H9 (cell line): Measurements from ENCODE around the gene AK9. TPM values are rescaled to one million over a fixed set of nuclear protein-coding genes. Genes with fewer than 3 reads are reported as not detected.

Experiments
- DNase-seq: peaks from one replicate; pipeline ENCODE4 v3.0.0-alpha.2; 2017
- H2AFZ ChIP-seq: one replicate; pipeline ENCODE4 v1.6.1; 2013; ENCODE audit warnings: mild to moderate bottlenecking, low read length, control low read depth, moderate library complexity
- H2AK5ac ChIP-seq: 2 replicates; pipeline ENCODE4 v1.6.1; 2013; ENCODE audit warnings: low read length, control low read depth, mixed read lengths; ENCODE audit not compliant: insufficient read length
- H2BK120ac ChIP-seq: one replicate; pipeline ENCODE4 v1.6.1; 2013; ENCODE audit warnings: low read depth, mild to moderate bottlenecking, low read length, control low read depth, inconsistent platforms; ENCODE audit not compliant: poor library complexity, severe bottlenecking
- H2BK12ac ChIP-seq: 2 replicates; pipeline ENCODE4 v1.6.1; 2013; ENCODE audit warnings: low read length, control low read depth, mixed read lengths, low read depth; ENCODE audit not compliant: insufficient read length
- H2BK15ac ChIP-seq: 2 replicates; pipeline ENCODE4 v1.6.1; 2013; ENCODE audit warnings: low read depth, low read length, control low read depth
- H2BK20ac ChIP-seq: one replicate; pipeline ENCODE4 v1.6.1; 2013; ENCODE audit warnings: low read depth, mild to moderate bottlenecking, low read length, control low read depth, inconsistent platforms; ENCODE audit not compliant: poor library complexity, severe bottlenecking
- H2BK5ac ChIP-seq: 2 replicates; pipeline ENCODE4 v1.6.1; 2013; ENCODE audit warnings: low read length, control low read depth, mixed read lengths; ENCODE audit not compliant: insufficient read length
- H3K14ac ChIP-seq: 2 replicates; pipeline ENCODE4 v1.6.1; 2013; ENCODE audit warnings: low read length, control low read depth; ENCODE audit not compliant: insufficient read depth
- H3K18ac ChIP-seq: 2 replicates; pipeline ENCODE4 v1.6.1; 2013; ENCODE audit warnings: low read depth, mild to moderate bottlenecking, mixed read lengths, low read length, control low read depth; ENCODE audit not compliant: insufficient read length
- H3K23ac ChIP-seq: 2 replicates; pipeline ENCODE4 v1.6.1; 2013; ENCODE audit warnings: low read length, control low read depth, mixed read lengths, low read depth; ENCODE audit not compliant: insufficient read length
- H3K23me2 ChIP-seq: 2 replicates; pipeline ENCODE4 v1.6.1; 2013; ENCODE audit warnings: low read depth, mild to moderate bottlenecking, mixed read lengths, low read length, control low read depth; ENCODE audit not compliant: insufficient read length, poor library complexity, severe bottlenecking
- H3K27ac ChIP-seq: 2 replicates; pipeline ENCODE4 v1.5.1; 2013; ENCODE audit warnings: low read length, control low read depth, mixed read lengths, low read depth; ENCODE audit not compliant: insufficient read length
- H3K27me3 ChIP-seq: 2 replicates; pipeline ENCODE4 v1.6.1; 2013; ENCODE audit warnings: low read length, control low read depth, inconsistent platforms; ENCODE audit not compliant: insufficient read depth
- H3K4ac ChIP-seq: 2 replicates; pipeline ENCODE4 v1.6.1; 2013; ENCODE audit warnings: low read depth, mild to moderate bottlenecking, control low read depth, inconsistent platforms, low read length, moderate library complexity
- H3K4me1 ChIP-seq: 2 replicates; pipeline ENCODE4 v1.6.1; 2013; ENCODE audit warnings: low read length, control low read depth, inconsistent platforms; ENCODE audit not compliant: insufficient read depth
- H3K4me2 ChIP-seq: 2 replicates; pipeline ENCODE4 v1.6.1; 2013; ENCODE audit warnings: low read length, control low read depth, mixed read lengths; ENCODE audit not compliant: insufficient read length, insufficient read depth
- H3K56ac ChIP-seq: 2 replicates; pipeline ENCODE4 v1.6.1; 2013; ENCODE audit warnings: low read depth, mild to moderate bottlenecking, mixed read lengths, low read length, control low read depth; ENCODE audit not compliant: insufficient read length
- H3K79me1 ChIP-seq: 2 replicates; pipeline ENCODE4 v1.6.1; 2013; ENCODE audit warnings: low read depth, mild to moderate bottlenecking, moderate library complexity, low read length, control low read depth, inconsistent platforms; ENCODE audit not compliant: insufficient read depth, poor library complexity, severe bottlenecking
- H3K79me2 ChIP-seq: 2 replicates; pipeline ENCODE4 v1.6.1; 2013; ENCODE audit warnings: low read length, control low read depth, inconsistent platforms; ENCODE audit not compliant: insufficient read depth
- H3K9ac ChIP-seq: 2 replicates; pipeline ENCODE4 v1.6.1; 2013; ENCODE audit warnings: low read length, control low read depth, mixed read lengths; ENCODE audit not compliant: insufficient read length; ENCODE audit errors: extremely low read depth
- H3K9me3 ChIP-seq: one replicate; pipeline ENCODE4 v1.6.1; 2013; ENCODE audit warnings: low read depth, low read length, inconsistent platforms; ENCODE audit not compliant: control insufficient read depth
- H3T11ph ChIP-seq: one replicate; pipeline ENCODE4 v1.6.1; 2013; ENCODE audit warnings: mild to moderate bottlenecking, low read length, control low read depth, inconsistent platforms
- H4K20me1 ChIP-seq: one replicate; pipeline ENCODE4 v1.6.1; 2013; ENCODE audit not compliant: control insufficient read depth, insufficient read length, insufficient read depth
- H4K5ac ChIP-seq: 2 replicates; pipeline ENCODE4 v1.6.1; 2013; ENCODE audit warnings: low read depth, mild to moderate bottlenecking, mixed read lengths, low read length, control low read depth; ENCODE audit not compliant: insufficient read length
- H4K8ac ChIP-seq: replicated peaks from 2 replicates; pipeline ENCODE4 v1.6.1; 2013; ENCODE audit warnings: low read length, control low read depth, mixed read lengths, low read depth; ENCODE audit not compliant: insufficient read length
- H4K91ac ChIP-seq: 2 replicates; pipeline ENCODE4 v1.6.1; 2013; ENCODE audit warnings: low read depth, mild to moderate bottlenecking, moderate library complexity, mixed read lengths, low read length, control low read depth; ENCODE audit not compliant: insufficient read length
- H3K27ac Mint-ChIP-seq, 3 experiments: 2 replicates in 2 of 3; 3 replicates in 1 of 3; pipeline ENCODE4 v1.8.0; 2020 to 2021; ENCODE audit warnings: mixed read lengths in 3 of 3, mild to moderate bottlenecking in 1 of 3, moderate library complexity in 1 of 3
- H3K27me3 Mint-ChIP-seq: 2 replicates; pipeline ENCODE4 v1.8.0; 2021; ENCODE audit warnings: low read depth, mild to moderate bottlenecking, moderate library complexity, mixed read lengths
- H3K36me3 Mint-ChIP-seq, 3 experiments: 2 replicates in 2 of 3; 3 replicates in 1 of 3; pipeline ENCODE4 v1.8.0; 2020 to 2021; ENCODE audit warnings: low read depth in 3 of 3, mixed read lengths in 3 of 3; ENCODE audit not compliant: insufficient read depth in 1 of 3
- H3K4me1 Mint-ChIP-seq, 2 experiments: 2 replicates each; pipeline ENCODE4 v1.8.0; 2020; ENCODE audit warnings: mixed read lengths in 2 of 2
- H3K4me3 Mint-ChIP-seq, 2 experiments: 2 replicates in 1 of 2; 3 replicates in 1 of 2; pipeline ENCODE4 v1.8.0; 2020 to 2021; ENCODE audit warnings: mild to moderate bottlenecking in 2 of 2, mixed read lengths in 2 of 2, moderate library complexity in 1 of 2
- H3K9me3 Mint-ChIP-seq, 2 experiments: 2 replicates in 1 of 2; 3 replicates in 1 of 2; pipeline ENCODE4 v1.8.0; 2020; ENCODE audit warnings: mild to moderate bottlenecking in 2 of 2, mixed read lengths in 2 of 2, moderate library complexity in 1 of 2
- CTCF ChIP-seq: fragments of 200-600 bp; sonication (generic); conservative IDR thresholded peaks from 3 replicates; pipeline ENCODE4 v1.8.0; 2021; ENCODE audit warnings: antibody characterized with exemption, mild to moderate bottlenecking
- WGBS: extraction: QIAGEN DNeasy Blood & Tissue Kit; methylation state at CpG from one replicate; pipeline ENCODE4 v1.1.7; 2013; ENCODE audit warnings: missing lambda C conversion rate, low lambda C conversion rate, mixed read lengths; ENCODE audit not compliant: insufficient read length; ENCODE audit errors: extremely low coverage; 5-methylcytosine and 5-hydroxymethylcytosine counted together
- total RNA-seq: library from RNA; stranded (reverse); gene quantifications from 2 replicates; pipeline ENCODE4 v1.2.1, GENCODE V29; 2021

The AK9 gene
- total RNA-seq, 1 experiment from 2014 or later, result 2.3 TPM

GRCh38 chr6:109717971-109718370 lies 27.0 kb upstream of the AK9 start:
- no peak overlapping the region for H4K91ac ChIP-seq
- no peak for TF ChIP-seq CTCF
- no peak overlapping the region for H2BK20ac ChIP-seq
- no CpG with 5 or more reads among the region's 2 CpGs for WGBS
- no peak overlapping the region for H2BK120ac ChIP-seq
- H3K4ac ChIP-seq, result no peak overlapping the region
- H2BK12ac ChIP-seq, result no peak overlapping the region
- no peaks in the 10 kb centered on the region for H3K9me3 ChIP-seq
- no peak overlapping the region for H3K56ac ChIP-seq
- H3K23ac ChIP-seq, result no peak overlapping the region
- H3K27ac ChIP-seq, result no peak overlapping the region
- Mint-ChIP-seq H3K27ac (no peak overlapping the region; a peak in 3 of 7 replicates), H3K4me1 (peaks cover 5 to 12% of the 10 kb centered on the region in 2 experiments; a peak in 2 of 4 replicates), H3K4me3 (no peak overlapping the region), H3K27me3 (no peaks in the 10 kb centered on the region), H3K9me3 (no peaks in the 10 kb centered on the region), H3K36me3 (peaks cover 0 to 12% (median 6%) of the 10 kb centered on the region in 3 experiments; a peak in 3 of 7 replicates)
- H3K9ac ChIP-seq, result no peak overlapping the region
- no peak overlapping the region for H3K14ac ChIP-seq
- no peak overlapping the region for H4K8ac ChIP-seq
- H2BK15ac ChIP-seq, result no peak overlapping the region
- H3K4me1 ChIP-seq, result no peaks in the 10 kb centered on the region
- H3K79me1 ChIP-seq, result no peaks in the 10 kb centered on the region
- H4K5ac ChIP-seq, result no peak overlapping the region
- H2BK5ac ChIP-seq, result no peak overlapping the region
- no peak overlapping the region for H2AK5ac ChIP-seq
- no peak for DNase-seq
- H3K23me2 ChIP-seq, result no peaks in the 10 kb centered on the region
- H3K4me2 ChIP-seq, result no peak overlapping the region
- H3K79me2 ChIP-seq, result no peaks in the 10 kb centered on the region
- no peak overlapping the region for H3T11ph ChIP-seq
- no peaks in the 10 kb centered on the region for H3K27me3 ChIP-seq
- H3K18ac ChIP-seq, result no peak overlapping the region
- no peaks in the 10 kb centered on the region for H4K20me1 ChIP-seq
- H2AFZ ChIP-seq, result no peak overlapping the region
